ENCODE measurements around the gene GMFB. TPM values are rescaled to one million over a fixed set of nuclear protein-coding genes. Genes with fewer than 3 reads are reported as not detected.

The GMFB gene
- polyA plus RNA-seq, 1 experiment: 10.0 TPM

DNA sequence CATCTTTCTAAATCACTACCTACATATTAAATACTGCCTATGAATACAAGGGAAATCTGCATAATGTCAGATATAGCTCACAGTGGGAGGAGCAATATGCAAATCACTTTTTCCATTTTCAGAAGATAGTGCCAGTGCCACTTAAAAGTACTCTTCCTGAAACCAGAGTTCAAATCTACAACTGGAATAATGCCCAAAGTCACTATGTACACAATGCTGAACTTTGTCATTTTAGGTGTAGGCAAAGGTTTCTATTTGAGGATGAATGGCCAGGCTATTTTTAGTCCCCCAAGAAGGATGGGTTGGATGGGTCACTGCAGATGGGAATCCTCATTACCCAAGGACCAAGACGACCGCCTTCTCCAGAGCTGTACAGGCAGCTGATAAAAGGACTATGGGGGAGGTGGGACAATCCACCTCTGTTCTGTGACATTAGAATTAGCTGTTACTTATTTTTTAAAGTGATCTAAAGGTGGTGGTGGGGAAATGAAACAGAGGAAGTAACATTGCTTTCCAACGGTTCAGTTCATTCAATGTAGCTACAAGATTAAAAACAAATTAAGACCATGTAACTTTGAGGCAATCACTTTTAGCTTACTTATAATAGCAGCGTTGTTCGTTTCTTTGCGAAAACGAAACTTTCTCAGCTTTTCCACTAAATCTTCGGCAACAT lies 5.6 kb downstream of the GMFB start:
- CTCF ChIA-PET: interaction anchor here (1.0 kb wide), 1 partner anchor 21 kb away, joined by 3 read pairs; no protein-coding TSS in a partner anchor
- Histone ChIP-seq H3K27me3 (ENCODE audit: control insufficient read depth, insufficient read depth, low read length) (no peaks in the 10 kb centered on the region), H3K4me3 (ENCODE audit: low read depth, low read length) (no peak overlapping the region), H3K36me3 (ENCODE audit: control insufficient read depth, insufficient read depth, low read length) (peaks cover 5% of the 10 kb centered on the region)
- no peak for DNase-seq (ENCODE audit: low read depth)
- POLR2A ChIA-PET: no interaction called here
- TF ChIP-seq CTCF (IDR thresholded peaks at IDR 0.05; ENCODE audit: insufficient read depth, low read depth, low read length): no peak

DNA sequence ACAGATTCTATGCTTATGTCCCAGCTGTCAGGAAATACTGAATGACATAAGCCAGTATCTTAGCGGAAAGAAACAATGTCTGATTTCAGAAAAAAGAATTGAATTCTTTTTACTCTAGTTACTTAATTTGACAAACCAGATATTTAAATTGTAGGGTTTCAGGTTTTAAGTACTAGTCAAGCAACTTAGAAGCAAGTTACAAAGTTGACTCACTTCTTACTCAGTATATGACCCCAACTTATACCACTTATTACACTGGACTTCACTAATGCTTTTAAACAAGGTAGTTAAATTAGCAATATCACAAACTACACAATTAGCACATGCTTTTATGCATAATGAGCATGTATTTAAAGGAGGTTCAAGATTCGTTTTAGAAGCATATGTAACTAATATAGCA lies 7.1 kb downstream of the GMFB start:
- H3K27me3 ChIP-seq (ENCODE audit: control insufficient read depth, insufficient read depth, low read length): no peaks in the 10 kb centered on the region
- CTCF ChIA-PET: interaction anchor here (1.0 kb wide), 1 partner anchor 115 kb away, joined by 3 read pairs; no protein-coding TSS in a partner anchor
- POLR2A ChIA-PET: no interaction called here
- peaks cover 5% of the 10 kb centered on the region for H3K36me3 ChIP-seq (ENCODE audit: control insufficient read depth, insufficient read depth, low read length)
- no peak overlapping the region for H3K4me3 ChIP-seq (ENCODE audit: low read depth, low read length)
- no peak for DNase-seq (ENCODE audit: low read depth)
- no peak for TF ChIP-seq CTCF (IDR thresholded peaks at IDR 0.05; ENCODE audit: insufficient read depth, low read depth, low read length)

GRCh38 chr14:54480830-54481562 lies 7.8 kb downstream of the GMFB start:
- ChIA-PET POLR2A (no interaction called here), CTCF (no interaction called here)
- no peak for TF ChIP-seq CTCF (IDR thresholded peaks at IDR 0.05; ENCODE audit: insufficient read depth, low read depth, low read length)
- no peak for DNase-seq (ENCODE audit: low read depth)
- Histone ChIP-seq H3K27me3 (ENCODE audit: control insufficient read depth, insufficient read depth, low read length) (no peaks in the 10 kb centered on the region), H3K36me3 (ENCODE audit: control insufficient read depth, insufficient read depth, low read length) (peaks cover 5% of the 10 kb centered on the region), H3K4me3 (ENCODE audit: low read depth, low read length) (no peak overlapping the region)

DNA sequence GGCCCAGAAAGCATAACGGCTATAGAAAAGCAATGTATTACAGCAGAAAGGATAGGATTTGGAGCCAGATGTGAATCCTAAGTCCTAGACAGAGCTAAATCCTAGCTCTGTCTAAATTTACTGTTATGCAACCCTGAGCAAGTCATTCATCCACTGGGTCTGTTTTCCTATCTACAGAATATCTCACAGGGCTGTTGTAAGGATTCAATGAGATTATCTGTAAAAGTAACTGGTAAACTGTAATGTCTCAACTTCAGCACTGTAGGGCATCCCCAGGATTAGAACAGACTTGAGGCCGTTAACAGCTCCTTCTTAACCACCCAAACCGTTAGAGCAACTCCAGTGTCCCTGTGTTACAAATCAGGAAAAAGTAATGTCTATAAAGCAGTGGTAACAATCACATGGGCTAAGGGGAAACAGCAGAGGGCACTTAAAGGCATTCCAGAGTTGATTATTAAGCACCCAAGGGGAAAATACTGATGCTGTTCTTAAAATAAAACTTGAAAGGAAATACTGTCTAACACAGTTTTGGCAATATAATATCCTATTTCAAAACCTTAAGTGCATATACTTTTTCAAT lies 10.1 kb downstream of the GMFB start:
- DNase-seq (ENCODE audit: low read depth): no peak
- Histone ChIP-seq H3K27me3 (ENCODE audit: control insufficient read depth, insufficient read depth, low read length) (no peaks in the 10 kb centered on the region), H3K4me3 (ENCODE audit: low read depth, low read length) (no peak overlapping the region), H3K36me3 (ENCODE audit: control insufficient read depth, insufficient read depth, low read length) (peaks cover 5% of the 10 kb centered on the region)
- CTCF ChIA-PET: no interaction called here
- POLR2A ChIA-PET: no interaction called here
- TF ChIP-seq CTCF (IDR thresholded peaks at IDR 0.05; ENCODE audit: insufficient read depth, low read depth, low read length): no peak

DNA sequence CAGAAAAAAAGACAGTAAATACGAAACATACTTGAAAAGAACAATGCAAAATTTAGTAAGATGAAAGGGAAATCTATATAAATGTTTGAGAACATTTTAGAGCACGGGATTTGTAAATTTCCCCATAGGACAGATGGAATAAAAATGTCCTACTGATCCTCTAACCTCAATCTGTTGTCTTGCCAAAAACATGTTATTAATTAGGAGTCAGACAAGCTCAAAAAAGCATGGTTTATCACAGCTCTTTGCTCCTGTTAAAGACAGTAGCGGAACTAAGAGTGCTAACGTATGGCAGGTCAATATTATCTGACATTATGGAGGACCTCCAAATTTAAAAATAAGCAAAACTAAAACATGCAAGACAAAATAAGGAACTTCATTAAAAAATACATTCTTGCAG lies 12.9 kb downstream of the GMFB start:
- no peak for DNase-seq (ENCODE audit: low read depth)
- Histone ChIP-seq H3K36me3 (ENCODE audit: control insufficient read depth, insufficient read depth, low read length) (peaks cover 3% of the 10 kb centered on the region), H3K4me3 (ENCODE audit: low read depth, low read length) (no peak overlapping the region), H3K27me3 (ENCODE audit: control insufficient read depth, insufficient read depth, low read length) (no peaks in the 10 kb centered on the region)
- no peak for TF ChIP-seq CTCF (IDR thresholded peaks at IDR 0.05; ENCODE audit: insufficient read depth, low read depth, low read length)
- ChIA-PET CTCF (no interaction called here), POLR2A (no interaction called here)
